Mesothelial cell of epicardium (in vitro differentiated cells): ENCODE results near the gene ATP6V0C. TPM values are rescaled to one million over a fixed set of nuclear protein-coding genes. Genes with fewer than 3 reads are reported as not detected.

Experiments
- DNase-seq, 2 experiments: peaks; one replicate each; pipeline ENCODE4 v3.0.0; 2021; ENCODE audit warnings: low spot score in 2 of 2; ENCODE audit not compliant: unreplicated experiment in 2 of 2
- H3K27ac Mint-ChIP-seq: 2 replicates; pipeline ENCODE4 v1.8.0; 2021; ENCODE audit warnings: mixed read lengths
- H3K27me3 Mint-ChIP-seq: 2 replicates; pipeline ENCODE4 v1.8.0; 2021; ENCODE audit warnings: low read depth, mixed read lengths
- H3K36me3 Mint-ChIP-seq: 2 replicates; pipeline ENCODE4 v1.8.0; 2021; ENCODE audit warnings: mixed read lengths
- H3K4me1 Mint-ChIP-seq: 2 replicates; pipeline ENCODE4 v1.8.0; 2021; ENCODE audit warnings: mixed read lengths
- H3K4me3 Mint-ChIP-seq: 2 replicates; pipeline ENCODE4 v1.8.0; 2021; ENCODE audit warnings: mild to moderate bottlenecking, moderate library complexity, mixed read lengths
- H3K9me3 Mint-ChIP-seq: 2 replicates; pipeline ENCODE4 v1.8.0; 2021; ENCODE audit warnings: mixed read lengths
- total RNA-seq: library from RNA; stranded (reverse); gene quantifications from 3 replicates; pipeline ENCODE4 v1.2.1, GENCODE V29; 2021
- TF ChIP-seq, protein P1 (sequence below): fragments of 200-600 bp; sonication (generic); IDR thresholded peaks from one replicate; pipeline ENCODE4 v1.5.0; 2021; ENCODE audit warnings: antibody characterized with exemption; ENCODE audit not compliant: unreplicated experiment

ATP6V0C gene
- total RNA-seq = 143 to 151 TPM (median 149 TPM) in 3 replicates

DNA sequence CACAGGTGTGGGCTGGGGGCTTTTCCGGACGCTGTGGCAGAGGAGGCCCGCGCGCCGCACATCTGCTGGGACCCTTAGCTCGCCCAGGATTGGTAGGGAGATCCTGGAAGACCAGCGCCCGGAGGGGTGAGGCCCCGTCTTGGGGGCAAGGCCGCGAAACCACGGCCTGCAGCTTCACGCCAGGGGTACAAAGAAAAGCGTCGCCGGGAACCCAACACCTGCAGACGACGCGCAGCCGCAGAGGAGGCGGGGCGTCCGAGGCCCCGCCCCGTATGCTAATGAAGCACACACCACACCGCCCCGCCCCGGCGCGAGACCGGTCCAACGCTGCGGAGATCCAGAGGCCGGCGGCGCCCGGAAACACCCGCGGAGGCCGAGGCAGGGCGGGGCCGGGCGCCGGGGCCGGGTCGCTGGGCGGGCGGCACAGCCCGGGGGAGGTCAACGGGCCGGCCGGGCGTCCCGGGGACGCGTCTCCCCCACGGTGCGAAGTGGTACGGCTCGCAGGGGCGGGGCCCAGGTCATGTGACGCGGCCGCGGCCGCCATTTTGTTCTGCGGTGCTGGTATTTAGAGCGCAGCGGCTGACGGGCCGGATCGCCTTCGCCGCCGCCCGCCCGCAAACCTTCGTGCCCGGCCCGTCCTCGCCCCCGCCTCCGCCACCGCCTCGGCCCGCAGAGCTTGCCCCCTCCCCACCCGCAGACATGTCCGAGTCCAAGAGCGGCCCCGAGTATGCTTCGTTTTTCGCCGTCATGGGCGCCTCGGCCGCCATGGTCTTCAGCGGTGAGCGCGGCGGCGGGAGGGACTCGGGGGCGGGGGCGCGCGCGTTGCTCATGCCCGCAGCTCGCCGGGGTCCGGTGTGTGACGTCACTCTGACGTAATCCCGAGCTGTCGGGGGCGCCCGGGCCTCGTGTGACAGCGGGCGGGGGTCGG lies at the start of gene ATP6V0C:
Gene ATP6V0C, plus strand, starts transcription at position 548 of the 928 bp plus-strand sequence. Its CDS starts 152 bp downstream, at position 700.
- Mint-ChIP-seq H3K4me1 (peaks cover 47% of the 10 kb centered on the region), H3K27me3 (peaks cover 3% of the 10 kb centered on the region), H3K36me3 (no peaks in the 10 kb centered on the region), H3K4me3 (peak within 1 kb of the TSS; percentile 90), H3K27ac (peak within 1 kb of the TSS; percentile 96), H3K9me3 (no peaks in the 10 kb centered on the region)
- DNase-seq = peak; percentile 92 to 93
- TF ChIP-seq, protein P1, sequence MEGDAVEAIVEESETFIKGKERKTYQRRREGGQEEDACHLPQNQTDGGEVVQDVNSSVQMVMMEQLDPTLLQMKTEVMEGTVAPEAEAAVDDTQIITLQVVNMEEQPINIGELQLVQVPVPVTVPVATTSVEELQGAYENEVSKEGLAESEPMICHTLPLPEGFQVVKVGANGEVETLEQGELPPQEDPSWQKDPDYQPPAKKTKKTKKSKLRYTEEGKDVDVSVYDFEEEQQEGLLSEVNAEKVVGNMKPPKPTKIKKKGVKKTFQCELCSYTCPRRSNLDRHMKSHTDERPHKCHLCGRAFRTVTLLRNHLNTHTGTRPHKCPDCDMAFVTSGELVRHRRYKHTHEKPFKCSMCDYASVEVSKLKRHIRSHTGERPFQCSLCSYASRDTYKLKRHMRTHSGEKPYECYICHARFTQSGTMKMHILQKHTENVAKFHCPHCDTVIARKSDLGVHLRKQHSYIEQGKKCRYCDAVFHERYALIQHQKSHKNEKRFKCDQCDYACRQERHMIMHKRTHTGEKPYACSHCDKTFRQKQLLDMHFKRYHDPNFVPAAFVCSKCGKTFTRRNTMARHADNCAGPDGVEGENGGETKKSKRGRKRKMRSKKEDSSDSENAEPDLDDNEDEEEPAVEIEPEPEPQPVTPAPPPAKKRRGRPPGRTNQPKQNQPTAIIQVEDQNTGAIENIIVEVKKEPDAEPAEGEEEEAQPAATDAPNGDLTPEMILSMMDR = no peak

DNA sequence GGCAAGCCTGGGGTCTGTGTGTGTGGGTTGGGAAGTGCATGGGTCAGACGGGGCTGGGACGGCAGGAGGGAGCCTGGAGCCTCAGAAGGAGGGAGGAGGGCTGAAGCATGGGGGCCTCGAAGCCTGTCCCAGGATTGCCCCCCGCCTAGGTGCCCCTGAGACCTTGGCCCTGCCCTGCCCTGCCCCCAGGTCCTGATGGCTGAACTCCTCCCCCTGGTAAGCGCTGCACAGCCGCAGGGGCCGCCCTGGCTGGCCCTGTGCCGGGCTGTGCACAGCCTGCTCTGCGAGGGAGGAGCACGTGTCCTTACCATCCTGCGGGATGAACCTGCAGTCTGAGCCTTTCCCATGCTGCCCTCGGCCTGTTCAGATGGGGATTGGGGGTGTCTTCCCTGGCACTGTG lies 49.4 kb upstream of the ATP6V0C start:
- Mint-ChIP-seq H3K27me3 (no peaks in the 10 kb centered on the region), H3K4me1 (peaks cover 10% of the 10 kb centered on the region), H3K36me3 (no peaks in the 10 kb centered on the region)

DNA sequence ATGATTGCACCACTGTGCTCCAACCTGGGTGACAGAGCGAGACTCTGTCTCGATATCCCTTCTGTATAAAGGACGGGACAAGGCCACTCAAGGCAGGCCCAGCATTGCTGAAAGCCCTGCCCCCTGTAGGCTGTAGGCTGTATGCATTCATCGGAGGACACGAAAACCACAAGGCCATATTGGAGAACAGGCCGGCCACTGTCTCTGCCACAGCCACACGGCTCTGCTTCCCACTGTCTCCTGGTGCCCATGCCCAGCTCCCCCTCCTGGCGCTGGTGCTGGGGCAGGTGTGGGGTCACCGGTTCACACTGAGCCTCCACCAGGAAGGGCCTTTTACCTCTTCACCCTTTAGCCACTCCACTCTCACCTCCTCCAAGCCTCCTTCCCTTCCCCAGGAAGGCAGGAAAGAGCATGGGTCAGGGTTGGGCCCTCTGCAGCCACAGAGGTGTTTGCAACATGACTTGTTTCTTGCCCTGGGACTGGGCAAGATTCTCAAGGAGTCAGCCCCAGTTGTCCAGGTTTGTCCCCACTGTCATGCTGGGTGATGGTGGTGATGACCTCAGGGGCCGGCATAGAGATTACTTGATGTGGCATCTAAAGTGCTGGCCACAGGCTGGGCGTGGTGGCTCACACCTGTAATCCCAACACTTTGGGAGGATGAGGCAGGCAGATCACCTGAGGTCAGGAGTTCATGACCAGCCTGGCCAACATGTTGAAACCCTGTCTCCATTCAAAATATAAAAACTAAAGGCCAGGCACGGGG lies 47.9 kb upstream of the ATP6V0C start:
- TF ChIP-seq, protein P1 = no peak
- peaks cover 20% of the 10 kb centered on the region for H3K4me1 Mint-ChIP-seq
- no peaks in the 10 kb centered on the region for H3K36me3 Mint-ChIP-seq
- H3K27me3 Mint-ChIP-seq = no peaks in the 10 kb centered on the region
- no peak overlapping the region for H3K27ac Mint-ChIP-seq
- DNase-seq = no peak
- H3K9me3 Mint-ChIP-seq = no peaks in the 10 kb centered on the region
- no peak overlapping the region for H3K4me3 Mint-ChIP-seq

More for the DNA sequence above, 49.4 kb upstream of the ATP6V0C start:
- TF ChIP-seq, protein P1 = no peak
- no peak overlapping the region for H3K4me3 Mint-ChIP-seq
- H3K9me3 Mint-ChIP-seq = no peaks in the 10 kb centered on the region
- no peak overlapping the region for H3K27ac Mint-ChIP-seq
- DNase-seq = no peak

DNA sequence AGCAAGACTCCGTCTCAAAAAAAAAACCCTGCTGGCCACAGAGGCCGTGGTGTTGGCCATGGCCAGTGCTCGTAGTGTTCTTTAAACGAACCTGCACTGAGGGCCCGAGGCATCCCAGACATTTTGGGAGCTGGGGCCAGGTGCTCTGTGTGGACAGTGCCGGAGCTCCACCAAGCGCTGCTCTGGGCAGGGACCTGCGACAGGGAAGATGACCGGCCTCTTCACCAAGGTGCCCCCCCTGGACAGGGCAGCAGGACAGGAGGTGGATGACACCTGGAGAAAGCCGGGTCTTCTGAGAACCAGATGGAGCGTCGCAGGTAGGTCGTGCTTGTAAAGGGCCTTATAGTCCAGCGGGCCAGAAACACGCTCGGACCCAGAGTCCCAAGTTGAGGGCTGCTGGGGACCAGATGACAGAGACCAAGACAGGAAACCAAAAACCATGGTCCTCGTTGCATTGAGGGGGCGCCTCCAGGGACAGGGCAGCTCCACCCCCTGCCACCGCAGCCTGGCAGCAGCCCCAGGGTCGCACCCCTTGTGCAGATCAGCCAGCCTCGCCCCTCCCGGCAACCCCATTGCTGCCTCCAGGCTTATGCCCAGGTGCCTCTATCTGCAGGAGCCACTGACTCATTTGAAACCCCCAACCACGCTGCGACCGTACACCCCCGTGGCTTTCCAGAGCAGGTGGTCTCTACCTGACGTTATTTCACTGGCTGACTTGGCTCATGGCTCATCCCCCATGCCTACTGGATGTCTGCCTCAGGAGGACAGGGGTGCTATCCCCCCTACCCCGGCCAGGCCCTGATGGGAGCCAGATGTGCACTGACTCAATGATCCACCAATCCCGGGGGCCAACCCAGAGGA lies 46.9 kb upstream of the ATP6V0C start:
- no peaks in the 10 kb centered on the region for H3K36me3 Mint-ChIP-seq
- DNase-seq = no peak
- peaks cover 20% of the 10 kb centered on the region for H3K4me1 Mint-ChIP-seq
- peak overlapping the region; percentile 36 for H3K4me3 Mint-ChIP-seq
- TF ChIP-seq, protein P1 = no peak
- H3K27ac Mint-ChIP-seq = peak overlapping the region; percentile 47
- no peaks in the 10 kb centered on the region for H3K9me3 Mint-ChIP-seq
- no peaks in the 10 kb centered on the region for H3K27me3 Mint-ChIP-seq

DNA sequence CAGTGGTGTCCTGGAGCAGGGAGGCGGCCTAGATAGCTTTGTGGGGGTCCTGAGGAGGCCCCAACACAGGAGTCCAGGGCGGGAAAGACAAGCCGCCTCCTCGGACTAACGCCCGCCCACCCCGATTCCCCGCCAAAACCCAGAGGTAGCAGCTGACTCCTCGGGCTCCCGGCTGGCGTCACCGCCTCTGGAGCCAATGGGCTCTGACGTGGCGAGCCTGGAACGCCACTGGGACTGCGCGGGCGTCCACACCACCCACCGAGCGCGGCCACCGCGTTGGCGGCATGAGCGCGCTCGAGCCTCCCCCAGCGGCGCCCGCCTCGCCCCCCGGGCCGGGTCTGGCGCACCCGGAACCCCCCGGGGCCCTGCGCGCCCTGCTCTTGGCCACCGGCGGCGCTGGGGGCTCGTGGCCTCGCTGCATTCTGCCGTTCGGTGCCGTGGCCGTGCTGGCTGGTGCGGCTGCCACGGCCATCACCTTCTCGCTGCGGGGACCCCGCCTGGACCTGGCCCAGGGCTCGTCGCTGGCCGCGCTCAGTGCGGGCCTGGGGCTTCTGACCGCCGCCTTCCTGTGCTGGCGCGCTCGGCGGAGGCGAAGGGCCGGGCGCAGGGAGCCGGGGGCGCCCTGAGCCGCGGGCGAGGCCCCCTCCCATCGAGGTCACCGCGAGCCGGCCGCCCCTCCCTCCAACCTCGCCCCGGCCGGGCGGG lies 46.1 kb upstream of the ATP6V0C start:
- no peaks in the 10 kb centered on the region for H3K27me3 Mint-ChIP-seq
- no peaks in the 10 kb centered on the region for H3K36me3 Mint-ChIP-seq
- TF ChIP-seq, protein P1 = no peak
- no peak overlapping the region for H3K27ac Mint-ChIP-seq
- peaks cover 20% of the 10 kb centered on the region for H3K4me1 Mint-ChIP-seq
- H3K9me3 Mint-ChIP-seq = no peaks in the 10 kb centered on the region
- DNase-seq = peak in 1 of 2 experiments; percentile 70
- peak overlapping the region; percentile 60 for H3K4me3 Mint-ChIP-seq
